GM21528 (cell line): Measurements from ENCODE around the gene C11orf68.

Experiments used
- ATAC-seq: cut with Tn5 transposase; IDR thresholded peaks from one replicate; pipeline ENCODE4 v1.9.1; 2021; ENCODE audit warnings: mild to moderate bottlenecking, moderate library complexity; ENCODE audit not compliant: unreplicated experiment, low FRiP score

C11orf68 gene

GRCh38 chr11:65945430-65945911, 26.6 kb upstream of the C11orf68 start, which contains the start of gene TSGA10IP:
TSS of gene TSGA10IP (plus strand) at chr11:65945480. CDS start at chr11:65945676, 196 bp downstream.
- no peak for ATAC-seq

- ATAC-seq: no peak
Measured at GRCh38 chr11:65944767-65945166, 25.9 kb upstream of the C11orf68 start.

- ATAC-seq: no peak
Measured at GRCh38 chr11:65944191-65944590, 25.3 kb upstream of the C11orf68 start.

GRCh38 chr11:65942531-65942930, 23.7 kb upstream of the C11orf68 start:
- no peak for ATAC-seq

GRCh38 chr11:65941720-65942310, 23.0 kb upstream of the C11orf68 start:
- ATAC-seq: no peak

GRCh38 chr11:65937766-65938165, 18.9 kb upstream of the C11orf68 start:
- no peak for ATAC-seq

GRCh38 chr11:65934014-65934413, 15.2 kb upstream of the C11orf68 start:
- ATAC-seq: no peak

GRCh38 chr11:65932558-65932919, 13.7 kb upstream of the C11orf68 start:
- ATAC-seq: no peak

- no peak for ATAC-seq
Measured at GRCh38 chr11:65931773-65932557, 13.1 kb upstream of the C11orf68 start.

- no peak for ATAC-seq
Measured at GRCh38 chr11:65928667-65929066, 9.8 kb upstream of the C11orf68 start.

GRCh38 chr11:65927904-65928397, 9.1 kb upstream of the C11orf68 start:
- no peak for ATAC-seq

GRCh38 chr11:65925397-65925796, 6.5 kb upstream of the C11orf68 start:
- ATAC-seq: no peak

- ATAC-seq: no peak
Measured at GRCh38 chr11:65922565-65922964, 3.7 kb upstream of the C11orf68 start.

GRCh38 chr11:65921876-65922275, 3.0 kb upstream of the C11orf68 start:
- no peak for ATAC-seq

GRCh38 chr11:65921033-65921555, 2.2 kb upstream of the C11orf68 start:
- ATAC-seq: no peak

- no peak for ATAC-seq
Measured at GRCh38 chr11:65920372-65920802, 1.5 kb upstream of the C11orf68 start.

GRCh38 chr11:65919573-65920371, 910 bp upstream of the C11orf68 start:
- peak; percentile 41 for ATAC-seq

- peak; percentile 81 for ATAC-seq
Measured at GRCh38 chr11:65919141-65919572, 295 bp upstream of the C11orf68 start, which contains the start of gene DRAP1. TSS of gene DRAP1 (plus strand) at chr11:65919426. CDS start at chr11:65919502, 76 bp downstream.

GRCh38 chr11:65917434-65918210, 1.2 kb downstream of the C11orf68 start:
- ATAC-seq: no peak

- ATAC-seq: no peak
Measured at GRCh38 chr11:65917077-65917433, 1.8 kb downstream of the C11orf68 start.
